GM18507 (cell line): ENCODE measurements around the gene HNRNPH1.
"Not testable (repeated sequence)": the region's sequence is repeated elsewhere in the genome, so short reads cannot be mapped to it uniquely, and the experiment has no call there.

Experiments used
- DNase-seq: peaks from one replicate; pipeline ENCODE4 v3.0.0; 2011; ENCODE audit warnings: low read depth; ENCODE audit not compliant: insufficient read length; ENCODE audit errors: extremely low spot score
- FAIRE-seq: peaks from 2 replicates; lab custom pipeline; 2011; peaks lifted over from hg19 to GRCh38; lab: Jason Lieb, UNC

Gene HNRNPH1

GRCh38 chr5:179623003-179623905 lies at the start of gene HNRNPH1:
TSS of gene HNRNPH1 (minus strand) at chr5:179623671. CDS start at chr5:179623133, 538 bp downstream.
- DNase-seq (peak; percentile 98), FAIRE-seq (peak; percentile 94)

- DNase-seq (peak; percentile 29), FAIRE-seq (peak; percentile 69)
Measured at GRCh38 chr5:179668391-179668790, 44.9 kb upstream of the HNRNPH1 start.

GRCh38 chr5:179661647-179662046 lies 38.2 kb upstream of the HNRNPH1 start:
- not testable (repeated sequence) for DNase-seq, FAIRE-seq

- DNase-seq, FAIRE-seq: not testable (repeated sequence)
Measured at GRCh38 chr5:179658179-179658856, 34.8 kb upstream of the HNRNPH1 start.

GRCh38 chr5:179657302-179658178 lies 34.1 kb upstream of the HNRNPH1 start:
- peak; percentile 89 for FAIRE-seq
- not testable (repeated sequence) for DNase-seq

GRCh38 chr5:179653135-179653534 lies 29.7 kb upstream of the HNRNPH1 start:
- DNase-seq, FAIRE-seq: not testable (repeated sequence)

- not testable (repeated sequence) for FAIRE-seq, DNase-seq
Measured at GRCh38 chr5:179650245-179650644, 26.8 kb upstream of the HNRNPH1 start.

- not testable (repeated sequence) for FAIRE-seq, DNase-seq
Measured at GRCh38 chr5:179649166-179649703, 25.8 kb upstream of the HNRNPH1 start.

GRCh38 chr5:179648410-179648809 lies 24.9 kb upstream of the HNRNPH1 start:
- FAIRE-seq (no peak), DNase-seq (no peak)

GRCh38 chr5:179644766-179645165 lies 21.3 kb upstream of the HNRNPH1 start:
- not testable (repeated sequence) for FAIRE-seq, DNase-seq

GRCh38 chr5:179643141-179643920 lies 19.9 kb upstream of the HNRNPH1 start:
- FAIRE-seq, DNase-seq: not testable (repeated sequence)

GRCh38 chr5:179642626-179643025 lies 19.2 kb upstream of the HNRNPH1 start:
- not testable (repeated sequence) for DNase-seq, FAIRE-seq

- not testable (repeated sequence) for FAIRE-seq, DNase-seq
Measured at GRCh38 chr5:179641745-179642144, 18.3 kb upstream of the HNRNPH1 start.

GRCh38 chr5:179639296-179639695 lies 15.8 kb upstream of the HNRNPH1 start:
- DNase-seq, FAIRE-seq: not testable (repeated sequence)

GRCh38 chr5:179634370-179635172 lies 11.1 kb upstream of the HNRNPH1 start:
- DNase-seq = not testable (repeated sequence)
- peak; percentile 89 for FAIRE-seq

GRCh38 chr5:179633501-179634369 lies 10.3 kb upstream of the HNRNPH1 start:
- FAIRE-seq, DNase-seq: not testable (repeated sequence)
